Rectal smooth muscle tissue (tissue), 1 donor: ENCODE data around the gene MPP2.
"Not testable (repeated sequence)": the region's sequence is repeated elsewhere in the genome, so short reads cannot be mapped to it uniquely, and the experiment has no call there.

Experiments
- H3K27ac ChIP-seq: one replicate; pipeline ENCODE4 v1.7.0; 2013; ENCODE audit warnings: low read depth, low read length, inconsistent platforms
- H3K27me3 ChIP-seq: one replicate; pipeline ENCODE4 v1.7.0; 2013; ENCODE audit warnings: low read length; ENCODE audit not compliant: control insufficient read depth, insufficient read depth
- H3K36me3 ChIP-seq: one replicate; pipeline ENCODE4 v1.7.0; 2013; ENCODE audit warnings: low read length; ENCODE audit not compliant: control insufficient read depth, insufficient read depth
- H3K4me1 ChIP-seq: one replicate; pipeline ENCODE4 v1.7.0; 2013; ENCODE audit warnings: low read length; ENCODE audit not compliant: control insufficient read depth, insufficient read depth
- H3K4me3 ChIP-seq: one replicate; pipeline ENCODE4 v1.7.0; 2013; ENCODE audit warnings: low read length
- H3K9ac ChIP-seq: one replicate; pipeline ENCODE4 v1.7.0; 2013; ENCODE audit warnings: low read length

Gene MPP2

DNA sequence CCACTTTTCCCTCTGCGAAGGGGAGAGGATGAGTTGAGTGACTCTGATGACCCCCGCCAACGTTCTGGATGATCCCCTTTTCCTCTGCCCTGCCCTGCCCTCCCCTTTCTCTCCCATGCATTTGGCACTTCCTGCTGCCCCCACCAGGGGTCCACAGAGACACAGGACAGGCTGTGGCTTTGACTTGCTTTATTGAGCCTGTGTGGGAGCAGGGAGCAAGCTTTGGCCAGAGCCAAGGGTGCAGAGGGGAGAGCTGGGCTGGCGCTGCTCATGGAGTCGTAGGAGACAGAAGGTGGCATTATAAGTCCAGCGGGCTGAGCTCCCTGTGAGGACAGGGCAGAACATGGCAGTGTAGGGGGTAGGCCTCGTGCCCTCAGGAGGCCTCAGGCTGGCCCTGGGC lies 33.3 kb upstream of the MPP2 start:
- no peak overlapping the region for H3K4me3 ChIP-seq
- no peaks in the 10 kb centered on the region for H3K27me3 ChIP-seq
- H3K9ac ChIP-seq: no peak overlapping the region
- no peak overlapping the region for H3K27ac ChIP-seq
- H3K36me3 ChIP-seq: no peaks in the 10 kb centered on the region
- H3K4me1 ChIP-seq: no peaks in the 10 kb centered on the region

- Histone ChIP-seq H3K9ac (no peak overlapping the region), H3K27ac (no peak overlapping the region), H3K4me3 (no peak overlapping the region), H3K36me3 (no peaks in the 10 kb centered on the region), H3K4me1 (no peaks in the 10 kb centered on the region), H3K27me3 (no peaks in the 10 kb centered on the region)
Measured at GRCh38 chr17:43939886-43940285, 32.5 kb upstream of the MPP2 start.

- H3K4me1 ChIP-seq, H3K36me3 ChIP-seq, H3K4me3 ChIP-seq, H3K27ac ChIP-seq, H3K27me3 ChIP-seq, H3K9ac ChIP-seq: not testable (repeated sequence)
Measured at GRCh38 chr17:43939452-43939851, 32.1 kb upstream of the MPP2 start.

DNA sequence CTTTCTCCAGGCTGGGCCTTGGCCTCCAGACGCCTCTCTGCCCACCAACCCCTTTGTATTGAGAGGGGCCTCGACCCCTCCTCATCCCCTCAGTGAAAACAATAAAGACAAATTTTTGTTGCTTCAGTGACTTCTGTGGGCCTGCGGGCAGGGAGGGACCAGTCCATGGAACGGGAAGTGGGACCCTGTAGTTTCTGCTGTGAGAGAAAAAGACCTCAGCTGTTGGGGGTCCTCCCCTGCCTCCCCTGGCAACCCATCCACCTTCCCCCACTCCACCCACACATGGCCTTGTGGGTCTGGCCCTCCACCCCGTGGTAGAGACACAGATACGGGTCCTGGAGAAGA lies 31.5 kb upstream of the MPP2 start:
- no peaks in the 10 kb centered on the region for H3K27me3 ChIP-seq
- no peak overlapping the region for H3K27ac ChIP-seq
- no peak overlapping the region for H3K4me3 ChIP-seq
- no peaks in the 10 kb centered on the region for H3K4me1 ChIP-seq
- no peak overlapping the region for H3K9ac ChIP-seq
- no peaks in the 10 kb centered on the region for H3K36me3 ChIP-seq

GRCh38 chr17:43936434-43936833 lies 29.1 kb upstream of the MPP2 start:
- no peak overlapping the region for H3K27ac ChIP-seq
- H3K36me3 ChIP-seq: no peaks in the 10 kb centered on the region
- no peaks in the 10 kb centered on the region for H3K4me1 ChIP-seq
- H3K9ac ChIP-seq: no peak overlapping the region
- peaks cover 3% of the 10 kb centered on the region for H3K27me3 ChIP-seq
- no peak overlapping the region for H3K4me3 ChIP-seq

- no peaks in the 10 kb centered on the region for H3K36me3 ChIP-seq
- no peak overlapping the region for H3K27ac ChIP-seq
- H3K27me3 ChIP-seq: peaks cover 3% of the 10 kb centered on the region
- no peak overlapping the region for H3K4me3 ChIP-seq
- H3K9ac ChIP-seq: no peak overlapping the region
- H3K4me1 ChIP-seq: no peaks in the 10 kb centered on the region
Measured at GRCh38 chr17:43935926-43936261, 28.6 kb upstream of the MPP2 start.

DNA sequence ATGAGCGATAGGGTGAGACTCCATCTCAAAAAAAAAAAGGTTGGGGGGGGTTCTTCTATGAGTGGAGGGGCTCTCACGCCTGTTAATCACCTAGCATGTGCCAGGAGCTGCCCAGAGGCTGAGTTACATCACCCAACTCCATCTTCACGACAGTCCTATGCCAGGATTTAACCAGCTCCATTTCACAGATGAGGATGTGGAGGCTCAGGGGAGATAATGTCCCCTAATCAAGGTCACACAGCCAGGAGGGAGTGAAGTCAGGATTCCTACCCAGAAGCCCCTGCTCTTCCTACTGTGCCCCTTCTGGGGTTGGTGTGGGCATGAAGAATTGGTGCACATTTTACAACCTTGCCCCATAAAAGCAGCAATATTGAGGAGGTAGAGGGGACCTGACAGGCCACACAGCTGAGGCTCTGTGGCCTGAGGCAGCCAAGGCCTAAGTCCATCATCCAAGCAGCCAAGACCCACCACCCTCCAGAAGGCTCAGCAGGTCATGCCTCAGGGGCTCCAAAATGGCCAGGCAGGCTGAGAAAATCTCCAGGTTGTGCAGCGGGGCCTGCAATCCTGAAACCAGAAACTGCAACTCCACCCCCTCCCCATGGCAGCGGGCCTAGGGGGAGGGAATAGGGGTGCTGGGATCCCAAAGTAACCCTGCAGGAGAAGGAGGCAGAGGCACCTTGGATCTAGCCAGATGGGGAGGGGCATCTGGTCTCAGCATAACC lies 28.0 kb upstream of the MPP2 start:
- no peak overlapping the region for H3K4me3 ChIP-seq
- H3K4me1 ChIP-seq: no peaks in the 10 kb centered on the region
- no peak overlapping the region for H3K9ac ChIP-seq
- H3K36me3 ChIP-seq: no peaks in the 10 kb centered on the region
- H3K27me3 ChIP-seq: peaks cover 3% of the 10 kb centered on the region
- no peak overlapping the region for H3K27ac ChIP-seq

GRCh38 chr17:43932923-43933322 lies 25.6 kb upstream of the MPP2 start:
- H3K9ac ChIP-seq: no peak overlapping the region
- H3K27me3 ChIP-seq: peaks cover 5% of the 10 kb centered on the region
- H3K36me3 ChIP-seq: no peaks in the 10 kb centered on the region
- H3K27ac ChIP-seq: no peak overlapping the region
- H3K4me3 ChIP-seq: no peak overlapping the region
- H3K4me1 ChIP-seq: no peaks in the 10 kb centered on the region

- no peaks in the 10 kb centered on the region for H3K36me3 ChIP-seq
- H3K27ac ChIP-seq: no peak overlapping the region
- H3K27me3 ChIP-seq: peaks cover 6% of the 10 kb centered on the region
- H3K9ac ChIP-seq: no peak overlapping the region
- no peaks in the 10 kb centered on the region for H3K4me1 ChIP-seq
- H3K4me3 ChIP-seq: no peak overlapping the region
Measured at GRCh38 chr17:43932357-43932756, 25.0 kb upstream of the MPP2 start.

GRCh38 chr17:43931062-43931571 lies 23.8 kb upstream of the MPP2 start:
- no peak overlapping the region for H3K9ac ChIP-seq
- no peaks in the 10 kb centered on the region for H3K4me1 ChIP-seq
- no peak overlapping the region for H3K4me3 ChIP-seq
- H3K36me3 ChIP-seq: no peaks in the 10 kb centered on the region
- peaks cover 6% of the 10 kb centered on the region for H3K27me3 ChIP-seq
- no peak overlapping the region for H3K27ac ChIP-seq

DNA sequence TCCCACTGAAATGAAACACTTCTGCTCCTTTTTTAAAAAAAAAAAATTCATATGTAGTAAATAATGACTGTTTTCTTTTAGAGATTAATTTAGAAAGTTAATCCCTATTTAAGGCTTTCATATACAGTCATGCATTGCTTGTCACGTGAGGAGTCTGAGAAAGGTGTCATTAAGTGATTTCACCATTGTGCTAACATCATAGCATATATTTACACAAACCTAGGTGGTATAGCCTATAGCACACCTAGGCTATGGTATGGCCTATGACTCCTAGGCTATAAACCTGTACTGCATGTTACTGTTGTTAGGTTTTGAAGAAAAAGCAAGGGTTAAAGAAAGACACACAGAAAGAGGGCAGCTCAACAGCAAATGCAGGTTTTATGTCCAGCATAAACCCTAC lies 21.3 kb upstream of the MPP2 start:
- Histone ChIP-seq H3K27me3 (peaks cover 6% of the 10 kb centered on the region), H3K4me1 (no peaks in the 10 kb centered on the region), H3K27ac (no peak overlapping the region), H3K9ac (no peak overlapping the region), H3K36me3 (no peaks in the 10 kb centered on the region), H3K4me3 (no peak overlapping the region)

DNA sequence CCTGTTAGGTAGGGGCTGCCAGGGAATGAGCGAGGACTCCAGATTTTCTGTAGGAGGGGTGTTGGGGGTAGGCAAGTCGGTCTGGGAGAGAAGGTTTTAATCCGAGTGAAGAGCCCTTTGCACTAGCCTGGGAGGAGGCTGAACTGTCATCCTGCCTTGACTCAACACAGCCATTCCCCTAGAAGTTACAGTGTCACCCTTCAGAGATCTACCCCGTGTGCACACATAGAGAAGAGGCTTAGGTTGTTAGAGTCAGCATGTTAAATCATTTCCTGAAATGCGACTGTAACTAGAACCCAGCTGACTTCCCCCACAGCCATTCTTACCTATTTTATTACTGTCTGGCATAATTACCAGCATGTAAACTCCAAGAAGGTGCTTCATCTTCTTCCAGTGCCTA lies 20.6 kb upstream of the MPP2 start:
- not testable (repeated sequence) for H3K36me3 ChIP-seq, H3K27ac ChIP-seq, H3K27me3 ChIP-seq, H3K4me1 ChIP-seq, H3K4me3 ChIP-seq, H3K9ac ChIP-seq

- H3K27ac ChIP-seq: no peak overlapping the region
- H3K4me1 ChIP-seq: no peaks in the 10 kb centered on the region
- H3K4me3 ChIP-seq: peak overlapping the region; percentile 44
- H3K27me3 ChIP-seq: peaks cover 5% of the 10 kb centered on the region
- no peaks in the 10 kb centered on the region for H3K36me3 ChIP-seq
- no peak overlapping the region for H3K9ac ChIP-seq
Measured at GRCh38 chr17:43927060-43927864, 19.9 kb upstream of the MPP2 start.
